Sigmoid colon (tissue), 4 donors: ENCODE results near the gene ATP6V0A1.

Source experiments
- CTCF ChIP-seq, 4 experiments: fragments of 450-650 bp in 3 of 4; fragments of 200-600 bp in 1 of 4; IDR thresholded peaks; one replicate each; pipeline ENCODE4 v1.5.1; 2016 to 2019; ENCODE audit warnings: antibody characterized with exemption in 4 of 4, mild to moderate bottlenecking in 3 of 4, moderate library complexity in 2 of 4
- EP300 ChIP-seq, 4 donors: sonication (generic); formaldehyde crosslinking; IDR thresholded peaks; one replicate each; pipeline ENCODE4 v1.6.1; 2017; ENCODE audit warnings: antibody characterized with exemption in 4 of 4

GRCh38 chr17:42422412-42422957 is 36.2 kb upstream of the ATP6V0A1 start:
- TF ChIP-seq CTCF (IDR thresholded peaks at IDR 0.05) = no peak
- no peak for TF ChIP-seq EP300 (IDR thresholded peaks at IDR 0.05)
